Measurements from ENCODE around the gene RUFY4. TPM values are rescaled to one million over a fixed set of nuclear protein-coding genes. Genes with fewer than 3 reads are reported as not detected.

Gene RUFY4
- total RNA-seq, 1 experiment from 2014 or later, result 0.66 TPM

DNA sequence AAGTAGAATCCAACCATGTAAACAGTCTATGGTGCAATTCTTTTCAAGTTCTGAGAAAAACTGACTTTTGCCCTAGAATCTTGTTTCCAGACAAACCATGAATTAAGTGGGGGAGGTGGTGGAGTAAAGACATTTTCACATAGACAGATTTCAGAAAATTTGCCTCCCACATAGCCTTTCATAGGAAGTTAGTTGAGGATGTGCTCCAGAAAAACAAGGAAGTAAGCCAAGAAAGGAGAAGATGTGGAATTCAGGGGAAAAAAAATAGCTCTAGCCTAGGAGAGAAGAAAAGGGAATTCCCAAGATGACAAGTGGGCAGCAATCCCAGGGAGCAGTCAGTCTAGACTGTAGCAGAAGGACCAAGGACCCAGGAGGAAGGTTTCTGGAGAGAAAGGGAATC, 17.4 kb downstream of the RUFY4 start:
- H2BK12ac ChIP-seq (ENCODE audit: insufficient read length, low read depth, low read length), result no peak overlapping the region
- H4K5ac ChIP-seq (ENCODE audit: insufficient read length, low read depth, low read length), result no peak overlapping the region
- no peak overlapping the region for H3K27ac ChIP-seq (ENCODE audit: insufficient read length, low read depth, low read length)
- peaks cover 34% of the 10 kb centered on the region for H3K27me3 Mint-ChIP-seq (ENCODE audit: low read depth)
- H3K27ac Mint-ChIP-seq, result no peak overlapping the region
- H3K4me1 Mint-ChIP-seq, result no peaks in the 10 kb centered on the region
- H3K36me3 Mint-ChIP-seq (ENCODE audit: insufficient read depth in 1 of 3, low read depth in 3 of 3), result peaks cover 0 to 4% (median 0%) of the 10 kb centered on the region in 3 experiments; a peak in 3 of 7 replicates
- no peaks in the 10 kb centered on the region for H3K23me2 ChIP-seq (ENCODE audit: insufficient read length, low read depth, low read length, poor library complexity, severe bottlenecking)
- H3K23ac ChIP-seq (ENCODE audit: insufficient read length, low read depth, low read length), result no peak overlapping the region
- peaks cover 10 to 14% of the 10 kb centered on the region in 2 experiments for H3K9me3 Mint-ChIP-seq
- H3K9me3 ChIP-seq (ENCODE audit: control insufficient read depth, low read depth, low read length), result no peaks in the 10 kb centered on the region
- H3K18ac ChIP-seq (ENCODE audit: insufficient read length, low read depth, low read length), result no peak overlapping the region
- no peaks in the 10 kb centered on the region for H3K27me3 ChIP-seq (ENCODE audit: insufficient read depth, low read length)
- no peak overlapping the region for H2BK120ac ChIP-seq (ENCODE audit: low read depth, low read length, poor library complexity, severe bottlenecking)
- H2BK15ac ChIP-seq (ENCODE audit: low read depth, low read length), result no peak overlapping the region
- no peak overlapping the region for H3T11ph ChIP-seq (ENCODE audit: low read length)
- no peak overlapping the region for H3K9ac ChIP-seq (ENCODE audit: extremely low read depth, insufficient read length, low read length)
- no peak overlapping the region for H2AK5ac ChIP-seq (ENCODE audit: insufficient read length, low read length)
- no peak overlapping the region for H3K4me3 Mint-ChIP-seq
- no peak overlapping the region for H3K4ac ChIP-seq (ENCODE audit: low read depth, low read length)
- no peak overlapping the region for H4K8ac ChIP-seq (replicated peaks; ENCODE audit: insufficient read length, low read depth, low read length)
- H3K14ac ChIP-seq (ENCODE audit: insufficient read depth, low read length), result no peak overlapping the region
- H2BK5ac ChIP-seq (ENCODE audit: insufficient read length, low read length), result no peak overlapping the region
- H3K79me1 ChIP-seq (ENCODE audit: insufficient read depth, low read depth, low read length, poor library complexity, severe bottlenecking), result no peaks in the 10 kb centered on the region
- H3K79me2 ChIP-seq (ENCODE audit: insufficient read depth, low read length), result no peaks in the 10 kb centered on the region
- H3K4me2 ChIP-seq (ENCODE audit: insufficient read depth, insufficient read length, low read length), result no peak overlapping the region
- H3K4me1 ChIP-seq (ENCODE audit: insufficient read depth, low read length), result no peaks in the 10 kb centered on the region
- H4K91ac ChIP-seq (ENCODE audit: insufficient read length, low read depth, low read length), result no peak overlapping the region
- no peak overlapping the region for H2AFZ ChIP-seq (ENCODE audit: low read length)
- H3K56ac ChIP-seq (ENCODE audit: insufficient read length, low read depth, low read length), result no peak overlapping the region
- TF ChIP-seq, protein P1, sequence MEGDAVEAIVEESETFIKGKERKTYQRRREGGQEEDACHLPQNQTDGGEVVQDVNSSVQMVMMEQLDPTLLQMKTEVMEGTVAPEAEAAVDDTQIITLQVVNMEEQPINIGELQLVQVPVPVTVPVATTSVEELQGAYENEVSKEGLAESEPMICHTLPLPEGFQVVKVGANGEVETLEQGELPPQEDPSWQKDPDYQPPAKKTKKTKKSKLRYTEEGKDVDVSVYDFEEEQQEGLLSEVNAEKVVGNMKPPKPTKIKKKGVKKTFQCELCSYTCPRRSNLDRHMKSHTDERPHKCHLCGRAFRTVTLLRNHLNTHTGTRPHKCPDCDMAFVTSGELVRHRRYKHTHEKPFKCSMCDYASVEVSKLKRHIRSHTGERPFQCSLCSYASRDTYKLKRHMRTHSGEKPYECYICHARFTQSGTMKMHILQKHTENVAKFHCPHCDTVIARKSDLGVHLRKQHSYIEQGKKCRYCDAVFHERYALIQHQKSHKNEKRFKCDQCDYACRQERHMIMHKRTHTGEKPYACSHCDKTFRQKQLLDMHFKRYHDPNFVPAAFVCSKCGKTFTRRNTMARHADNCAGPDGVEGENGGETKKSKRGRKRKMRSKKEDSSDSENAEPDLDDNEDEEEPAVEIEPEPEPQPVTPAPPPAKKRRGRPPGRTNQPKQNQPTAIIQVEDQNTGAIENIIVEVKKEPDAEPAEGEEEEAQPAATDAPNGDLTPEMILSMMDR (conservative IDR thresholded peaks at IDR 0.05), result no peak
- H4K20me1 ChIP-seq (ENCODE audit: control insufficient read depth, insufficient read depth, insufficient read length), result no peaks in the 10 kb centered on the region
- no peak overlapping the region for H2BK20ac ChIP-seq (ENCODE audit: low read depth, low read length, poor library complexity, severe bottlenecking)
- DNase-seq, result no peak

Measured in H9 (cell line).